AG09309 (cell line): Measurements from ENCODE around the gene ZNF648.

Experiments used
- DNase-seq: peaks from one replicate; pipeline ENCODE4 v3.0.0-alpha.2; 2010; ENCODE audit warnings: low read depth
- H3K4me3 ChIP-seq: 2 replicates; pipeline ENCODE4 v1.5.1; 2011; ENCODE audit warnings: mild to moderate bottlenecking, low read depth, low read length, moderate library complexity; ENCODE audit not compliant: control insufficient read depth
- CTCF ChIP-seq: IDR thresholded peaks from 2 replicates; pipeline ENCODE4 v1.5.1; 2011; ENCODE audit warnings: mild to moderate bottlenecking, low read depth, low read length, inconsistent platforms; ENCODE audit not compliant: insufficient read depth, control insufficient read depth; ENCODE audit errors: missing control alignments

Gene ZNF648

GRCh38 chr1:182061594-182061993 lies at the start of gene ZNF648:
Gene ZNF648 (minus strand): TSS chr1:182061712. CDS start chr1:182058010, 3,702 bp downstream.
- no peak for DNase-seq
- TF ChIP-seq CTCF: no peak
- H3K4me3 ChIP-seq: no peak within 1 kb of the TSS

GRCh38 chr1:182110635-182111034 lies 49.1 kb upstream of the ZNF648 start:
- DNase-seq: no peak
- no peak overlapping the region for H3K4me3 ChIP-seq
- no peak for TF ChIP-seq CTCF

- TF ChIP-seq CTCF: no peak
- DNase-seq: no peak
Observed at GRCh38 chr1:182109771-182110170, 48.3 kb upstream of the ZNF648 start.

GRCh38 chr1:182107209-182107608 lies 45.7 kb upstream of the ZNF648 start:
- H3K4me3 ChIP-seq: no peak overlapping the region
- no peak for DNase-seq
- TF ChIP-seq CTCF: no peak

More at GRCh38 chr1:182109771-182110170, 48.3 kb upstream of the ZNF648 start:
- no peak overlapping the region for H3K4me3 ChIP-seq

GRCh38 chr1:182102043-182102416 lies 40.5 kb upstream of the ZNF648 start:
- no peak overlapping the region for H3K4me3 ChIP-seq
- no peak for DNase-seq
- no peak for TF ChIP-seq CTCF

- no peak overlapping the region for H3K4me3 ChIP-seq
- no peak for DNase-seq
- TF ChIP-seq CTCF: no peak
Observed at GRCh38 chr1:182101415-182102042, 40.0 kb upstream of the ZNF648 start.
